ENCODE results near the gene OAS2.
"Not testable (repeated sequence)": the region's sequence is repeated elsewhere in the genome, so short reads cannot be mapped to it uniquely, and the experiment has no call there.

OAS2 gene

DNA sequence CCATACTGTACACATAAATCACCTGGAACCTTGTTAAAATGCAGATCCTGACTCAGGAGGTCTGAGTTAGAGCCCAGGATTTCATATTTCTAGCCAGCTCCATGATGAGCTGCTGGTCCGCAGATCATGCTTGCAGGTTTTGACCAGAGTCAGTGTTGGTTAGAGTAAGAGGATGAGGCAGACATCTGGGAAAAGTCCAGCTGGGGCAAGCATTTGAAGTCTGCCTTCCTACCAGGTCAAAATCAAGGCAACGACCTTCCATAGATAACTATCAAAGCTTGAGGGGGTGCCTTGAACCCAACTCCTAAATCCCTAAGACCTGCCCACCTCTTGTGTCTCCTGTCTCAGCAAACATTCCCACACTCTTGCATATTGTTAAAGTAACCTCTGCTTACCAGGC is 9.2 kb downstream of the OAS2 start:
- DNase-seq = no peak

- no peak for DNase-seq
These were observed 9.9 kb downstream of the OAS2 start for GRCh38 chr12:112988224-112988623.

GRCh38 chr12:112988823-112989385 is 10.6 kb downstream of the OAS2 start:
- not testable (repeated sequence) for DNase-seq

GRCh38 chr12:112989806-112990205 is 11.5 kb downstream of the OAS2 start:
- DNase-seq = no peak

DNA sequence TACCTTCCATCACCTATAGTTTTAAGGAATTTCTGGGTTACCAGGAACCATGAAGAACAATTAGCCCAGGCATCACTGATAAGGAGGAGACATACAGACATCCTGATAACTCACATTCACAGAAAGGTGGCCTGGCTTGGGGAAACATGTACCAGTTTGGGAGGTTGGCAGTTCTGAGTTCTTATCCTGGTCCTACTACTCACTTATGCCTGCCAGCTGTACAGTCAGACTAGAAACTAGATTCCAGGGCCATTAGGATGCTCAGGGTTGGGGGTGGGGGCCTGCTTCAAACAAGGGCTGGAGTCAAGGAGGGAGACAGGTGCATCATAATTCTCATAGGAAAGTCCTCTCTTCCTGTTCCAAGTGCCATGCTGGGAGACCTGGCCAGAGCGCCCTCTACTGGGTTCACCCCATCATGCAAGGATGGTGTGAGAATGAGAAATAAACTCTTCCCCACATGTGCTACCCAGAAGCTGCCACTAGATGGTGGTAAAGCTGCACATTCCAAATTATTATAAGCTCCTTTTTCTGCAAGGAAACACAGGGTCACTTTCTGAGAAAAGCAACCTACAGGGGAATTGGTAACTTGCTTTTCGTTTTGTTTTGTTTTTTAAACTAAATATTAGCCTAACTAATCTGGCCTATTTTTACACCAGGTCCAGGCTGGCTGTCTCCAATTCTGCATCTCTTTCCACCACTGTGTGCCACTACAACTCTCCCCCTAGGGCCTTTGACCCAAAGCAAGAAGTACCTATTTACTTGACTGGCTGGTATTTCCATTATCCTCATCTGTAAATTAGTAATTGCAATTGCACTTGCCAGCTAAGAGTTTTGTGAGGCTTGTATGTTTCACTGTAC is 14.5 kb downstream of the OAS2 start:
- DNase-seq = peak; percentile 19

DNA sequence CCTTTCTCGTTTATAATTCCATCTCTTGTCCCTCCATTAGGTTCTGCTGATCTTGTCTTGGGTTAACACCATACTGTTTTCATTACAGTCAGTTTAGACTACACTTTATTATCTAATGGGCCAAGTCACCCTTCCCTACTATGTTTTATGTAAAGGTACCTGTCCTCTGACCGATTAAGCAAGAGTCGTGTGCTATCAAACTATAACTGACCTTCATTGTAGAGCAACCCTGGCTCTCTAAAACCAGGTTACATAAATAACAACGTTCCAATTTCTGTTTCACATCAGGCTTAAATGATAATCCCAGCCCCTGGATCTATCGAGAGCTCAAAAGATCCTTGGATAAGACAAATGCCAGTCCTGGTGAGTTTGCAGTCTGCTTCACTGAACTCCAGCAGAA is 16.7 kb downstream of the OAS2 start:
- DNase-seq = no peak

DNA sequence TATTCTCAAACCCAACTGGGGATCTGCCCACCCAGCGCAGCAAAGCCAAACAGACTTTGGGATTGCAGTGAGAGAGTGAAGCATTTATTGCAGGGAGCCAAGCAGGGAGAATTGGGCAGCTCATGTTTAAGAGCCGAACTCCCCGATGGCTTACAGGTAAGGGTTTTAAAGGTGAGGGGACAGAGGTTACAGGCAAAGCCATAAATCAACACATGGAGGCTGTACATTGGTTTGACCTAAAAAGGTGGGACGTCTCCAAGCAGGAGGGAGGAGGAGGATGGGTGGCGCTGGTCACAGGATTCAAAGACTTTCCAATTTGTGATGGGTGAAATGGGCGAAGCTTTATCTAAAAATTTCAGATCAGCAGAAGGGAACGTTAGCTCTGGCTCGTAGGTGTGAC is 18.2 kb downstream of the OAS2 start:
- no peak for DNase-seq

DNA sequence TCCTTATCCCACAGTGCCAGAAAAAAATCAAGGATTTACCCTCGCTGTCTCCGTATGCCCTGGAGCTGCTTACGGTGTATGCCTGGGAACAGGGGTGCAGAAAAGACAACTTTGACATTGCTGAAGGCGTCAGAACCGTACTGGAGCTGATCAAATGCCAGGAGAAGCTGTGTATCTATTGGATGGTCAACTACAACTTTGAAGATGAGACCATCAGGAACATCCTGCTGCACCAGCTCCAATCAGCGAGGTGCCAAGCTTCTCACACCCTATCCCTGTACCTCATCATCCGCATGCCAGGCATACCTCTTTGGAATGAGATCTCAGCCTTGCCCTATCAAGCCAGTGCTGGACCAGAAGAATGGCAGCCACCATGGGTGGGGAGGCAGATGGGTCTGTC is 19.2 kb downstream of the OAS2 start:
- no peak for DNase-seq

GRCh38 chr12:112998987-112999767 is 20.9 kb downstream of the OAS2 start:
- DNase-seq = no peak

DNA sequence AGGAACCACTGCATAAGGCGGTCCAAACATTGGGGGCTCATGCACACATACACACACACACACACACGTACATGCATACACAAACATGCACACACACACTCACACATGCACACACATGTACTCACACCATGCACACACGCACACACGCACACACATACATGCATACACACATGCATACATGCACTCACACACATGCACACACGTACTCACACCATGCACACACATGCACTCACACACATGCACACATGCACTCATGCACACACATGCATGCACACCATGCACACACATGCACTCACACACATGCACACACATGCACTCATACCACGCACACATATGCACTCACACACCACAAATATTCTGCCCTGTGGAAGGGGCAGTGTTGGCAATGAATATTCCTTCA is 22.1 kb downstream of the OAS2 start:
- DNase-seq = no peak

DNA sequence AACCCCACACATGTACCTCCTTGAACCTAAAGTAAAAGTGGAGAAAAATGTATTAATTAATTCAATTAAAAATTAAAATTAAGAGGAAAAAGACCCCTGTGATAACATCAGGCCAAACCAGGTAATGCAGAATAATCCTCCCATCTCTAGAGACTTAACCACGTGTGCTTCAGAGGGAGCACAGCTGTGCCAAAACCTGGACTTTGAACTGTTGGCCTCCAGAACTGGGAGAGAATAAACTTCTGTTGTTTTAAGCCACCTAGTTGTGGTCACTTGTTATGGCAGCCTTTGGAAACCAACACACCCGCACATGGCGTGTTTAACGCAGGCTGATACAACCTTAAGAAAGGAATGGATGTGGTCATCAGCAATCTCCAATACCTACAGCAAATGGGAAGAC is 23.8 kb downstream of the OAS2 start:
- DNase-seq = no peak

GRCh38 chr12:113002676-113003075 is 24.4 kb downstream of the OAS2 start:
- no peak for DNase-seq

- DNase-seq = no peak
These were observed 25.3 kb downstream of the OAS2 start for GRCh38 chr12:113003636-113004035.

GRCh38 chr12:113005762-113006161 is 27.4 kb downstream of the OAS2 start:
- no peak for DNase-seq

DNA sequence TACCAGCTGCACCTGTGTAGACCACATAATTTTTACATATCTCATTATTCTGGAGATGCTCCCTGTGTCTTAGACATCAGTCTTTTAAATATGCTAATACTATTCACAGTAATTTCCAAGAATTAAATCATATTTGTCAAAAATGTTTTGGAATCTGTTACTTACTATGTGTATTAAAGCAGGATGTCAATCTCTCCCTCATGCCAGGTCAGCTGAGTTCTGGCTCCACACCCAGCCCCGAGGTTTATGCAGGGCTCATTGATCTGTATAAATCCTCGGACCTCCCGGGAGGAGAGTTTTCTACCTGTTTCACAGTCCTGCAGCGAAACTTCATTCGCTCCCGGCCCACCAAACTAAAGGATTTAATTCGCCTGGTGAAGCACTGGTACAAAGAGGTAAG is 27.9 kb downstream of the OAS2 start:
- DNase-seq = no peak

GRCh38 chr12:113006641-113007040 is 28.3 kb downstream of the OAS2 start:
- no peak for DNase-seq

DNA sequence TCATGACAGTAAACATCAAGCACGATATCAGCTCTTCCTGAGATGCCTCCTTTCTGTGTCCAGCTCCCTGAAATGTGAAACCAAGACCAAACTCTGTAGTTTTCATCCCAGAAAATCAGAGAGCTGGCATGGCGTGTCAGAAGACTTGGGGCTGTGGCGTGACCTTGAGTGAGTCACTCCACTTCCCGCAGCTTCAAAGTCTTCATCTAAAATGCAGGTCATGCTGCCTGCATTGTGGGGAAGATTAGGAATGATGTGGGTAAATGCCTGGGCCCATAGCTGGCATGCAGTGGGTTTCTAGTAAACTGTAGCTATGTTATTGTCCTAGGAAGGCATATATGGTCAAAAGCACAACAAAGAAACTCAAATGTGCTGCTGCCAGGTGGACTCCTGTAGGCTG is 28.8 kb downstream of the OAS2 start:
- DNase-seq = no peak

DNA sequence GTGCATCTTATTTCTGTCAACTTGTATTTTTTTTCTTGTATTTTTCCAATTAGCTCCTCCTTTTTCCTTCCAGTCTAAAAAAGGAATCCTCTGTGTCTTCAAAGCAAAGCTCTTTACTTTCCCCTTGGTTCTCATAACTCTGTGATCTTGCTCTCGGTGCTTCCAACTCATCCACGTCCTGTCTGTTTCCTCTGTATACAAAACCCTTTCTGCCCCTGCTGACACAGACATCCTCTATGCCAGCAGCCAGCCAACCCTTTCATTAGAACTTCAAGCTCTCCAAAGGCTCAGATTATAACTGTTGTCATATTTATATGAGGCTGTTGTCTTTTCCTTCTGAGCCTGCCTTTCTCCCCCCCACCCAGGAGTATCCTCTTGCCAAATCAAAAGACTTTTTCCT is 32.4 kb downstream of the OAS2 start:
- no peak for DNase-seq

GRCh38 chr12:113014565-113014964 is 36.2 kb downstream of the OAS2 start:
- DNase-seq = no peak

DNA sequence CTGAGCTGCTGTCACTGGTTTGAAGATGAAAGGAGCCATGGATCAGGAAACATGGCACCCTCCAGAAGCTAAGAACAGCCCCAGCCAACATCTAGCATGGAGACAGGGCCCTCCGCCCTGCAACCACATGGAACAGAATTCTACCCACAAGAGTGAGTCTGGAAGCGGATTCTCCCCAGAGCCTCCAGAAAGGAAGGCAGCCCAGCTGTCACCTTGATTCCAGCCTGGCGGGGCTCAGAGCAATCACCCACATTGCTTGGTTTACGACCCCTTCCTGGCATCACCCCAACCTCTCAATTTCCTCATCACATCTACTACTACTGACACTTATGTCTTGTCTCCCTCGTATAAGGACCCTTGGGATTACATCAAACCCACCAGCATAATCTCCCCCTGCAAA is 38.5 kb downstream of the OAS2 start:
- no peak for DNase-seq

GRCh38 chr12:113019025-113019424 is 40.7 kb downstream of the OAS2 start:
- DNase-seq = no peak

DNA sequence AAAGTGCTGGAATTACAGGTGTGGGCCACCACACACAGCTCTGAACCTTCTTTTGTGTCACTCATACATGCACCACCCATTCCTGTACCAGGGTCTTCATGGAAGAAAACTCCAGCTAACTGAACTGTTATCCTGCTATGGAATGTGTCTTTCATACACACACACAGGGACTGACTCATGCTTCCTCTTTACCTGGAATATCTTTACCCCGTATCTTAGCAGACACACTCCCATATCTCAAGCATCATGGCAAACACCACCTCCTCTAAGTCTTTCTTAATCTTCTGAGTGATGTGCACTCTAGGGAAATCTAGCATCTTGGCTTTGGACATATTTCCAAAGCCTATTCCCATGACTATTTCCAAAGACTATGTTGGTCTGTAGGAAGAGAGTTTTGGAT is 43.2 kb downstream of the OAS2 start:
- DNase-seq = no peak

GRCh38 chr12:113022563-113023297 is 44.4 kb downstream of the OAS2 start:
- no peak for DNase-seq
